RWPE2 (cell line): ENCODE results near the gene FAM50B.

ENCODE experiments used
- ATAC-seq: fragments of 200-7000 bp; cut with Tn5 transposase; 3 replicates; pipeline ENCODE4 v1.9.1; 2021; ENCODE audit warnings: low read depth
- DNase-seq: peaks from one replicate; pipeline ENCODE4 v3.0.0-alpha.2; 2020; ENCODE audit warnings: low spot score
- H3K27ac ChIP-seq: fragments of 450-650 bp; 2 replicates; pipeline ENCODE4 v1.5.1; 2017; ENCODE audit warnings: mild to moderate bottlenecking; ENCODE audit not compliant: poor library complexity, severe bottlenecking
- H3K27me3 ChIP-seq: fragments of 250-450 bp; sonication (Bioruptor Pico); 2 replicates; pipeline ENCODE4 v1.5.1; 2021; ENCODE audit warnings: mild to moderate bottlenecking, moderate library complexity; ENCODE audit not compliant: insufficient read depth, poor library complexity, severe bottlenecking
- H3K36me3 ChIP-seq: fragments of 250-450 bp; sonication (Bioruptor Pico); 2 replicates; pipeline ENCODE4 v1.5.1; 2020; ENCODE audit warnings: low read depth, mild to moderate bottlenecking, moderate library complexity
- H3K4me1 ChIP-seq: fragments of 250-450 bp; sonication (Bioruptor Pico); 2 replicates; pipeline ENCODE4 v1.5.1; 2021; ENCODE audit warnings: mild to moderate bottlenecking, moderate library complexity; ENCODE audit not compliant: insufficient read depth, poor library complexity, severe bottlenecking
- H3K4me3 ChIP-seq: fragments of 250-450 bp; sonication (Bioruptor Pico); 2 replicates; pipeline ENCODE4 v1.5.1; 2021; ENCODE audit warnings: mild to moderate bottlenecking, moderate library complexity; ENCODE audit not compliant: severe bottlenecking
- H3K9me3 ChIP-seq: fragments of 250-450 bp; sonication (Bioruptor Pico); 2 replicates; pipeline ENCODE4 v1.5.1; 2021; ENCODE audit warnings: mild to moderate bottlenecking, moderate library complexity; ENCODE audit not compliant: severe bottlenecking
- CTCF ChIP-seq: fragments of 450-650 bp; IDR thresholded peaks from one replicate; pipeline ENCODE4 v1.5.1; 2017; ENCODE audit warnings: mild to moderate bottlenecking, moderate library complexity; ENCODE audit not compliant: poor library complexity, severe bottlenecking

FAM50B gene

GRCh38 chr6:3812596-3812995 is 36.6 kb upstream of the FAM50B start:
- Histone ChIP-seq H3K4me1 (peaks cover 34% of the 10 kb centered on the region), H3K9me3 (no peaks in the 10 kb centered on the region), H3K4me3 (no peak overlapping the region), H3K27me3 (no peaks in the 10 kb centered on the region), H3K36me3 (no peaks in the 10 kb centered on the region), H3K27ac (peak overlapping the region; percentile 63)
- ATAC-seq (no peak), DNase-seq (no peak)
- no peak for TF ChIP-seq CTCF

- DNase-seq = peak; percentile 67
- H3K27ac ChIP-seq = peak overlapping the region; percentile 63
These were observed 35.9 kb upstream of the FAM50B start for GRCh38 chr6:3813150-3813780.

GRCh38 chr6:3813918-3814317 is 35.3 kb upstream of the FAM50B start:
- no peaks in the 10 kb centered on the region for H3K9me3 ChIP-seq
- no peak overlapping the region for H3K4me3 ChIP-seq
- H3K4me1 ChIP-seq = peaks cover 21% of the 10 kb centered on the region
- no peaks in the 10 kb centered on the region for H3K27me3 ChIP-seq
- no peaks in the 10 kb centered on the region for H3K36me3 ChIP-seq
- peak overlapping the region; percentile 63 for H3K27ac ChIP-seq
- ATAC-seq = no peak
- no peak for DNase-seq
- TF ChIP-seq CTCF = no peak

More at GRCh38 chr6:3813150-3813780, 35.9 kb upstream of the FAM50B start:
- Histone ChIP-seq H3K4me3 (no peak overlapping the region), H3K36me3 (no peaks in the 10 kb centered on the region), H3K4me1 (peaks cover 28% of the 10 kb centered on the region), H3K9me3 (no peaks in the 10 kb centered on the region), H3K27me3 (no peaks in the 10 kb centered on the region)
- ATAC-seq = peak; percentile 72
- no peak for TF ChIP-seq CTCF

GRCh38 chr6:3814539-3814938 is 34.6 kb upstream of the FAM50B start:
- Histone ChIP-seq H3K9me3 (no peaks in the 10 kb centered on the region), H3K27ac (no peak overlapping the region), H3K4me3 (no peak overlapping the region), H3K36me3 (no peaks in the 10 kb centered on the region), H3K4me1 (peaks cover 15% of the 10 kb centered on the region), H3K27me3 (no peaks in the 10 kb centered on the region)
- no peak for TF ChIP-seq CTCF
- DNase-seq (no peak), ATAC-seq (no peak)

- no peak overlapping the region for H3K4me3 ChIP-seq
- TF ChIP-seq CTCF = no peak
- ATAC-seq = no peak
- DNase-seq = no peak
- no peaks in the 10 kb centered on the region for H3K27me3 ChIP-seq
- no peaks in the 10 kb centered on the region for H3K9me3 ChIP-seq
- H3K27ac ChIP-seq = no peak overlapping the region
- no peaks in the 10 kb centered on the region for H3K36me3 ChIP-seq
- peaks cover 14% of the 10 kb centered on the region for H3K4me1 ChIP-seq
These were observed 32.9 kb upstream of the FAM50B start for GRCh38 chr6:3816251-3816650.
